Measurements from ENCODE around the gene CAMK2B.
A peak's percentile ranks its signal among the peaks of the same experiment; 100 is the strongest.

Gene CAMK2B

GRCh38 chr7:44188480-44189225 lies 136.7 kb downstream of the CAMK2B start:
- Histone ChIP-seq H4K20me1 (ENCODE audit: insufficient read depth, low read length) (no peaks in the 10 kb centered on the region; the same call in 1 of the 2 replicates), H3K36me3 (ENCODE audit: insufficient read depth, low read length) (no peaks in the 10 kb centered on the region), H3K9me3 (ENCODE audit: insufficient read depth, low read length, severe bottlenecking) (no peaks in the 10 kb centered on the region), H3K4me1 (ENCODE audit: insufficient read depth, low read length) (no peaks in the 10 kb centered on the region), H3K4me2 (ENCODE audit: insufficient read depth, low read length) (no peak overlapping the region), H3K27ac (ENCODE audit: low read length) (no peak overlapping the region), H3K4me3 (ENCODE audit: low read depth in 1 of 2, low read length in 2 of 2) (no peak overlapping the region), H3K79me2 (ENCODE audit: insufficient read depth, low read length) (no peaks in the 10 kb centered on the region), H3K27me3 (ENCODE audit: insufficient read depth, low read length, poor library complexity) (no peaks in the 10 kb centered on the region), H3K9ac (ENCODE audit: low read depth, low read length) (no peak overlapping the region), H2AFZ (ENCODE audit: low read depth, low read length) (no peak overlapping the region)
- TF ChIP-seq CTCF (IDR thresholded peaks at IDR 0.05; ENCODE audit: borderline replicate concordance, extremely low read depth, low read length, poor library complexity, severe bottlenecking) (no peak), EZH2 (IDR thresholded peaks at IDR 0.05; ENCODE audit: borderline replicate concordance, low read depth, low read length, severe bottlenecking) (no peak)
- no peak for DNase-seq
- ATAC-seq (ENCODE audit: insufficient read depth, low read depth): no peak

DNA sequence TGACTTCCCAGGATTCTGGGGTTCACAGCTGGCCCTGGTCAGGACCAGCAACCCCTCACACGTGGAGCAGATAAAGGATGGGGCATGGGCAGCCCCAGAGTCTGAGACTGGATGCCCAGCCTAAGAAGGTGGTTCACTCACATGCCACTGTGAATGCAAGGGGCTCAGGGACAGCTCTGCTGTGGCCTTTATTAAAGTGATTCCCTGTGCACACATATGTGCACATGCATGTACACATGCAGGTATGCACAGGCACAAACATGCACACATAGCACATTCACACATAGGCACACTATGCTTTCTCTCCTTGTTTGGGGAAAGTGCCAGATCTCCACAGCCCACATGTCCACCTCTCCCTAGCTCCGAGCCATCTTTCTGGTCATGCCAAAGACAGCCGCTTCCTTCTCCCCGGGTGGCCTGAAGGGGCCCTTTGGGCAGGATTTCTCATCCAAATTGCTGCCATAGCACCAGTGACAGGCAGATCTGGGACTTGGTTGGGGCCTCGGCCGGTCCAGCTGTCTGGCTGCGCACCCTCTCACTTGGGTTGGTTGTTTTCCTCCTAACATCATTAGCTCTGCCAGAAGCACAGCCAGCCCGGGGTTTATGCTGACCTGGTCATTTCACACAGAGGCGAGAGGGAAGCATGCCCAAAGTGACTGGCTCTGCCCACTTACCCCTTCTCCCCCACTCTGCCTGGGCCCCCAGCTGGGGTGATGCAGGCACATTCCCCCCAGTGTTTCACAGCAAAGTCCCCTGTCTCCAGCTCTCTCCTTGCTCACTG lies 137.6 kb downstream of the CAMK2B start:
- no peak overlapping the region for H3K27ac ChIP-seq (ENCODE audit: low read length)
- H3K9me3 ChIP-seq (ENCODE audit: insufficient read depth, low read length, severe bottlenecking): peaks cover 3% of the 10 kb centered on the region
- no peaks in the 10 kb centered on the region for H3K4me1 ChIP-seq (ENCODE audit: insufficient read depth, low read length)
- no peak for ATAC-seq (ENCODE audit: insufficient read depth, low read depth)
- H3K4me3 ChIP-seq (ENCODE audit: low read depth in 1 of 2, low read length in 2 of 2): no peak overlapping the region
- no peak overlapping the region for H2AFZ ChIP-seq (ENCODE audit: low read depth, low read length)
- no peak overlapping the region for H3K9ac ChIP-seq (ENCODE audit: low read depth, low read length)
- no peaks in the 10 kb centered on the region for H3K27me3 ChIP-seq (ENCODE audit: insufficient read depth, low read length, poor library complexity)
- H3K4me2 ChIP-seq (ENCODE audit: insufficient read depth, low read length): no peak overlapping the region
- H3K36me3 ChIP-seq (ENCODE audit: insufficient read depth, low read length): no peaks in the 10 kb centered on the region
- H4K20me1 ChIP-seq (ENCODE audit: insufficient read depth, low read length): no peaks in the 10 kb centered on the region; the same call in 1 of the 2 replicates
- TF ChIP-seq EZH2 (IDR thresholded peaks at IDR 0.05; ENCODE audit: borderline replicate concordance, low read depth, low read length, severe bottlenecking) (no peak), CTCF (IDR thresholded peaks at IDR 0.05; ENCODE audit: borderline replicate concordance, extremely low read depth, low read length, poor library complexity, severe bottlenecking) (no peak)
- DNase-seq: no peak
- H3K79me2 ChIP-seq (ENCODE audit: insufficient read depth, low read length): no peaks in the 10 kb centered on the region

DNA sequence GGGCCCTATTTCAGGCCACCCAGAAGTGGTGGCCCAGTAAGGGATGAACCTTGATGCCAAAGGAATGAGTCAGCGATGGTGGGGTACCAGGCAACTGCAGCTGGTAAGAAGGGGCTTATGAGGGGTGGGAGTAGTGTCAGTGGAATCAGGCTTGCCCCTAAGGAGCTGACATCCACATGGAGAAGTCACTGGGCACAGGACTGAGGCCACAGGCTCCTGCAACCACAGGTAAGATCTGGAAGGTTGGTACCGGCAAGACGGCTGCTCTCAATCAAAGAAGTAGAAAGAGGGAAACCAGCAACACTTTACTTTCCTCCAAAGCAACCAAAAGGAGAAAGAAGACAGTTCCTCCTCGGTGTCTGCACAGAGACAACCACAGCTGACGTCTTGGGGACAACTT lies 138.7 kb downstream of the CAMK2B start:
- ATAC-seq (ENCODE audit: insufficient read depth, low read depth): no peak
- Histone ChIP-seq H3K27ac (ENCODE audit: low read length) (no peak overlapping the region), H4K20me1 (ENCODE audit: insufficient read depth, low read length) (no peaks in the 10 kb centered on the region; the same call in 1 of the 2 replicates), H3K4me3 (ENCODE audit: low read depth in 1 of 2, low read length in 2 of 2) (no peak overlapping the region), H3K79me2 (ENCODE audit: insufficient read depth, low read length) (no peaks in the 10 kb centered on the region), H3K4me1 (ENCODE audit: insufficient read depth, low read length) (no peaks in the 10 kb centered on the region), H3K36me3 (ENCODE audit: insufficient read depth, low read length) (no peaks in the 10 kb centered on the region), H3K4me2 (ENCODE audit: insufficient read depth, low read length) (no peak overlapping the region), H3K9ac (ENCODE audit: low read depth, low read length) (no peak overlapping the region), H3K9me3 (ENCODE audit: insufficient read depth, low read length, severe bottlenecking) (peaks cover 10% of the 10 kb centered on the region), H2AFZ (ENCODE audit: low read depth, low read length) (0 out of 2 replicates have a peak overlapping the region, but pooled peaks have one; percentile 7), H3K27me3 (ENCODE audit: insufficient read depth, low read length, poor library complexity) (no peaks in the 10 kb centered on the region)
- TF ChIP-seq CTCF (IDR thresholded peaks at IDR 0.05; ENCODE audit: borderline replicate concordance, extremely low read depth, low read length, poor library complexity, severe bottlenecking) (no peak), EZH2 (IDR thresholded peaks at IDR 0.05; ENCODE audit: borderline replicate concordance, low read depth, low read length, severe bottlenecking) (no peak)
- no peak for DNase-seq
